Measurements from ENCODE around the gene CEP72.

GRCh38 chr5:669111-669841 lies 57.1 kb downstream of the CEP72 start:
- TF ChIP-seq TAF1 (conservative IDR thresholded peaks at IDR 0.05) = no peak
- TF ChIP-seq CTCF (IDR thresholded peaks at IDR 0.05; ENCODE audit: low read depth, low read length, missing input control) = peak; percentile 39
- no peak for TF ChIP-seq MAX (IDR thresholded peaks at IDR 0.05)
- TF ChIP-seq ATF3 (IDR thresholded peaks at IDR 0.05) = no peak
- TF ChIP-seq FOXA1 (IDR thresholded peaks at IDR 0.05) = no peak
- TF ChIP-seq HNF4A (conservative IDR thresholded peaks at IDR 0.05) = no peak
- no peak for TF ChIP-seq GABPA (IDR thresholded peaks at IDR 0.05 in 1 of 2, conservative IDR thresholded peaks at IDR 0.05 in 1 of 2)
